Left renal pelvis (tissue), 4 donors: ENCODE data around the gene PBOV1. TPM values are rescaled to one million over a fixed set of nuclear protein-coding genes. Genes with fewer than 3 reads are reported as not detected.

ENCODE experiments used
- DNase-seq, 4 donors: peaks; one replicate each; pipeline ENCODE4 v3.0.0-alpha.2; 2013; ENCODE audit warnings: low read depth in 4 of 4, low spot score in 3 of 4
- polyA plus RNA-seq, 4 donors: library from polyadenylated mRNA; unstranded; fragments of 120-200 nt; gene quantifications; one replicate each; pipeline ENCODE4 v1.2.1, GENCODE V29; 2013; ENCODE audit not compliant: insufficient read length in 4 of 4

PBOV1 gene
- under 1 TPM in 3 of 4 donors, not detected in 1; 0.06 to 0.08 (median 0.07) TPM for polyA plus RNA-seq

DNA sequence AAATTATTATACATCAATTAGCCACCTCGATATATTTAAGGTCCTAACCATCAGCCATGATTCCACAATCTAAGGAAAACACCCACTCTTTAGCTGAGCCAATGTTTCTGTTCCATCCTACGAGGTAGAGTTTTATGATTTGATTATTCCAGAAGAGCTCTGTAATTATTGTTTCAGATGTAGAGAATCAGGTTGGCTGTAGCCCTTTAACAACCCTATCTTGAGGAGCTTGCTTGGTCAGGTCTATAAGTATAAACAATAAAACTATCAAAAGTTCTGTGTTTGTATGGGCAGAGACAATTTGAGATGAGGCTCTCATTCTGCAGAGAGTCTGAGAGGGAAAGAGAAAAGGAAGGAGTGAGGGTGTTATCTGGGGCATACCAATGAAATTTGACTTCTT, at the start of gene PBOV1:
Gene PBOV1, minus strand, starts transcription at position 43 of the 400 bp plus-strand sequence. CDS start 96 bp downstream, outside the sequence.
- no peak for DNase-seq

DNA sequence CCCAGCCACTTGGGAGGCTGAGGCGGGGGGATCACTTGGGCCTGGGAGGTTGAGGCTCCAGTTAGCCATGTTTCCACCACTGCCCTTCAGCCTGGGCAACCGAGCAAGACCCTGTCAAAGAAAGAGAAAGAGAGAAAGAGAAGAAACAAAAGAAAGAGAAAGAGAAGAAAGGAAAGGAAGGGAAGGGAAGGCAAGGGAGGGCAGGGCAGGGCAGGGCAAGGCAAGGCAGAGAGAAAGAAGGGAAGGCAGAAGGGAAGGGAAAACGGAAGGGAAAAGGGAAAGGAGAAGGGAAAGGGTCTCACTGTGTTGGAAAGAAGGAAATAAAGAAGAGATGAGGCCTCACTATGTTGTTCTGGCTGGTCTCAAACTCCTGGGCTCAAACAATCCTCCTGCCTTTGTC, 47.8 kb upstream of the PBOV1 start:
- no peak for DNase-seq

DNA sequence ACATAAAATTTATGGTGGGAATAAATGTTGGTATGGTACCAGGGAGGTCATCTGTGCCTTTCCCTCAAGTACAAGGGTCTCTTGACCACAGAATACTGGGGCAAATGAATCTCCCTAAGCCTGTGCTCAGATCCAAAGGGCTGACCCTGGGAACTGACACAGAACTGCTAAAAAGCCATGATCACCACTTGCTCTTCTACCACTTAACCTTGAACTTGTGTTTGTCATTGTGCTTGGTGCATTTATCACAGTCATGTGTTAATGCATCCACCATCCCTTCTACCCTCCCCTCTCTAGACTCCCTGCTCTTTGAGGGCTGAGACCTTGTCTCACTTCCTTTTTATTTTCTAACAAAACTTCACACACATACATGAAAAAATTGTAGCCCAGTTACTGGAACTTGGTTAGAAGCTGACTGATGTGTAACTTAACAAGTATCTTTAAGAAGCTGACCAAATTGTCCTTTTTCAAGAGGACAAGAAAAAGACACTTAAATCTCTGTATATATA, 46.1 kb upstream of the PBOV1 start:
- DNase-seq = no peak

DNA sequence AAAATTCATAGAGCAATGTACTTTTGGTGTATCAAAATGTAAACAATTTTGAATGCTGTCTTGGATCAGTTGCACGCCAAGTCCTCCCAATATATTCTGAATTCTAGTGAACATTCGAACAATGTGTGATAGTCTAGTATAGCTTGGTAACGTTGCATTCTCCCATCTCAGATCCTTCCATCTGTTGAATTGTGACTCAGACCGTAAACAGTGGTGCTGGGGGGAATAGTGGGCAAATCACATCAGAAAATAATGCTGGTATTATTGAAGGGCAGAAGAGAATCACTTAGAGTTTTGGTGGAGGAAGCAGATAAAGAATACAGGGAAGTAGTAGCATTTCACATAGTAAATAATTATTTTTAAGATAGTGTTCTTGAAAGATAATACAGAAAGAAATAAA, 45.7 kb upstream of the PBOV1 start:
- DNase-seq = no peak

DNA sequence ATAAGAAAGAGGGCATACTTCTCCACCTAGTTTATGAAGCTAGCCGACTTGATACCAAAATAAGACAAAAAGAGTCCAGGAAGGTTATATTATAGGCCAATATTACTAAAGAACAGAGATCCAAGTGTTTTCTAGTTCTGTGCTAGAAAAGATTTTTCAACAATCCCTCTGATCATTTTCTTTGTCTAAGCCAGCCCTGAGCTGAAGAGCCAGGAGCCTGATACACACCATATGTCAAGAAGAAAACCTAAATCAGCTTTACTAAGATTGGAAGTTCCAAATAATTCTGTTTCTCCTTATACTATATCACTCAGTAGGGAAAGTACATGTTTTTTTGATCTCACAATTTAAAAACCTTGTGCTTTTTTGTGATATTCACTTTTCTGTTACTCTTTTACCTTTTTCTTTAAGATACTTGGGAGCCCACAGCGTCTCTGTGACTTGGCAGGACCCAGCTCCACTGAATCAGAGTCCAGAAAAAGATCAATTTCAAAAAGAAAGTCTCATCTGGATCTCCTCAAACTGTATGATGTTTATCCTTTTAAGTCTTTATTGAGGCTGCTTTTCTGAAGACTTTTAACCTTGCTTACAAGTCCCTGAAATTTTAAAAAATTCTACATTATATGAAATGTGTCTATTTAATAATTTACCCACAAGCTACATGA, 43.0 kb upstream of the PBOV1 start:
- no peak for DNase-seq

DNA sequence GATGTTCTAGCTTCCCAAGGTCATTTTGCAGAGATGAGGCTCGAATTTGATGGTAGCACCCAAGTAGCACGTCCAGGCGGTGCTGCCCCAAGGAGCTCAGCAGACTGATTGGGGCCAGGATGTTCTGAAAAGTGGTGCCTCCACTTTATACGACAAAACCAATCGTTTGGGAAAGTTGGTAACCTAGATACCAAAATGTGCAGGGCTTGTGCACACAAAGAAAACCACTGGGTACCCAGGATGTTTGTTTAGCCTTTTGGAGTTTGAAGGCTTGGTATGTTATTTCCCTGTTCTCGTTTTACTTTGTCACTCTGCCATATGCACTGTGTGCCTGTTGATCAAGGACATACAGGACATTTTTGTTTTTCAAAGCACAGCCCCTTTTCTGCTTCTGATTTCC, 40.7 kb upstream of the PBOV1 start:
- DNase-seq = no peak

DNA sequence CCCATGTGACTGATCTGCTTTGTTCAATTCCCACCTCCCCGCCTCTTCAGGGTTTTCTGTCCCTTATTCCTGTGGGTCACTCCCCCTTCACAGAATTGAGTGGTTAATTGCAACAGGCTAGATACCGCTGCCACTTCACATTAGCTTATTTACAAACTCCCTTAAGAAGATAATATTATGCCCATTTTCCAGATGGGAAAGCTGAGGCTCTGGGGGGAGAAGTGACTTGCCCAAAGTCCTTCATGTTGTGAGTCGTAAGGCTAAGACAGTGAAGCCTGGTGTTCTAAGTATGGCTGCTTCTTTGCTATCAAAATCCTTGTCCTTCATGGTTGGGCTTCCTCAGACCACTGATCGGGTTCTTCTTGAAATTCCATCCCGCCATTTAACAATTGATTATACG, 39.9 kb upstream of the PBOV1 start:
- no peak for DNase-seq

DNA sequence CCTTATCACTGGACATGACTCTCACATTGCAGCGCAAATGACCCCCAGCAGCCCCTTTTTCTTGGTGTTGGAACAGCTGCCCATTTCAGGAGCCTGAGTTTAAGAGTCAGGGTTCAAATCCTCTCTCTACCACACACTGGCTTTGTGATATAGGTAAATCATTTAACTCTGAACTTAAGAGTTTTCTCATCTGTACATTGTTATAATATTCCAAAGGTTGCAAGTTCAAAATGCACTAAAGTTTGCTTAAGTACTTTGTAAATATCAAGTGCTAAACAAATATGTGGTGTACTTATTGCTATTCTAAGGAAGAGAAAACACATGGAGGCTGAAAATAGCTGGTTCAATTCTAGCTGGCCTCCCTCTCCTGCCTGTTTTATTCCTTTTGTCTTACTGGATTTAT, 39.3 kb upstream of the PBOV1 start:
- DNase-seq = no peak

DNA sequence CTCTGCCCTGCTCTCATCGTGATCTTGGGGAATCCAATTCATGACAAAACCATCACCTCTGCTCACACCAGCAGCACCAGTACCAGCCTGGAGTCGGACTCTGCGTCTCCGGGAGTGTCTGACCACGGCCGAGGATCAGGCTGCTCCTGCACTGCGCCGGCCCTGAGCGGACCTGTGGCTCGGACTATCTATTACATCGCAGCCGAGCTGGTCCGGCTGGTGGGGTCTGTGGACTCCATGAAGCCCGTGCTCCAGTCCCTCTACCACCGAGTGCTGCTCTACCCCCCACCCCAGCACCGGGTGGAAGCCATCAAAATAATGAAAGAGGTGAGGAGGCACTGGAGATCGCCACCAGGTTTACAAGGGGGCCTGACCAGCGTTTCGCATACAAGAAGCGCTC, 37.2 kb upstream of the PBOV1 start:
- no peak for DNase-seq

DNA sequence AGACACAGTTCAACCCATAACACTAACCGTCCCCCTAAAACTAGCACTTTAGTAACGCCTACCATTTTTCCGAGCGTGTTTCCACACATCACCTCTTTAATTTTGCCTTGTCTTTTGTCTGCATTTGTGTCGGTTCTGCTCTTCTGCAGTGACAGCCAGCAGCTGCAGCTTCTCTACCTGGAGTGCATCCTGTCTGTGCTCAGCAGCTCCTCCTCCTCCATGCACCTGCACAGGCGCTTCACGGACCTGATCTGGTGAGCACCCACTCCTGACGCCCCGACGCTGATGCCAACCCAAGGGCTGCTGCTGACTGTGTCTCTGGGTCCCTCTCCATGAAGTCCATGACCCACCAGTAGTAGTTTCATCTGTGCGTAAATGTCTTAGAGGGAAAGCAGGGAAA, 35.4 kb upstream of the PBOV1 start:
- DNase-seq = no peak

DNA sequence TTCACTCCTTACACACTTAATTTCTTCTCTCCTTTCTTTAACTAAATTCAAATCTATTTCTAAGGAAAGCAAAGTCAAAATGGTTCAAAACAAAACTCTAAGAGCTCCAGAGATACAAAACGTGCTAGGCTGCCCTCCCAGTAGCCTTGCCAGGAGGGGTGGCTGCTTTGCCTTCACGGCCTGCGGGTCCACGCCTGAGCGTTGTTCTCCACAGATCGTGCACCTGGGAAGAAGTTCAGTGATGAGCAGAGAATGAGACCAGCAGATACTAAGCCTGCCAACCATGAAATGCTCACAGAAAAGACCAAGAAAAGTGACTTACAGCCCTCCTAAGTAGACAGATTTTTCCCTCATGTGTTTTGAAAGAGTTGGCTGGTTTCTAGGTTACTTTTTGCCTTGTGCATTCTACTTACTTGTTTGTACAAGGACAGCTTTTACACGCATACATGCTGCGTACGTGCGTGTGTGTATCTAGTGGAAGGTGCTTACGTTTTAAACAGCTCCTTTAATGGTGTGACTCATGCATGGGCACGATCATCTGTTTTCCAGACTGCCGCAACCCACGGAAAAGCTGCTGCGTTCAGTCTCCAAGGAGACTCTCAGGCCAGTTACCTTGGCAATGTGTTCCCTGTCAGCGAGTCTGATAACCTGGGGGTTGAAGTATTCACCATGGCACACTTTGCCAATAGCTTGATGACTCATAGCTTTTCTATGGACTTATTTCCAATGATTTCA, 32.4 kb upstream of the PBOV1 start:
- no peak for DNase-seq

DNA sequence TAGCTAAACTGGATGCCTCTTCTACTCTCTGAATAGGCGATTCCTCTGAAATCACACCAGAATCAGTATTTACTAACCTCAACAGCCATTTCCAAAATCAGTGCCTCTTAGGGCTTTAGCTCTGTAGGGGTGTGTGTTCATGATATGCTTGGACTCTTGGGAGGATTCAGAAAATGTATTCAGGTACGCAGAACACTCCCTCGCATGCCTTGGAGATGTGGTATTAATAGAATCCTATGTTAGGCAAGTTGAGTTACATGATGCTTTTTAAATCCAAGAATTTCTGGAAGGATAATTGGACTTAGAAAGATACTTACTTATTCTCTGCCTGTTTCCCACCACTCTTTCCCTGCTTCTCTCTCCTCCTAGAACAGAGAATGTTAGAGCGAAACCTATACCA, 31.8 kb upstream of the PBOV1 start:
- DNase-seq = no peak

DNA sequence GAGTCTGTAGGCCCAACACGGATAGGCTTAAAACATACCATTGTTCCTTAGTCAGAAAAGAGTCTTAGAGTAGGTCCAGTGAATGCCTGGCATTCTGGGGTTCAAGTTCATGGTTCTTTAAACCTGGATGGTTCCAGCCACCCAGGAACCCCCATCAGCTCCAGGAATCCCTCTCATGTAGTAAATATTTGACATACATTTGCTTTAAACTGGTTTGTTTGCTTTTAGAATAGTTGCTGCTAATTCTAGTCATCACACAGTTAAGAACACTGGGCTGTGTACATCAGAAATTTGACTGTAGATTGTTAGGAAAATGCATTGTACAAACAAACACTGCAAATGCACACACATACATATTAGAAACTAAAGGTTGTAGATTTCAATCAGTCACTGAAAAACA, 30.6 kb upstream of the PBOV1 start:
- DNase-seq = no peak

DNA sequence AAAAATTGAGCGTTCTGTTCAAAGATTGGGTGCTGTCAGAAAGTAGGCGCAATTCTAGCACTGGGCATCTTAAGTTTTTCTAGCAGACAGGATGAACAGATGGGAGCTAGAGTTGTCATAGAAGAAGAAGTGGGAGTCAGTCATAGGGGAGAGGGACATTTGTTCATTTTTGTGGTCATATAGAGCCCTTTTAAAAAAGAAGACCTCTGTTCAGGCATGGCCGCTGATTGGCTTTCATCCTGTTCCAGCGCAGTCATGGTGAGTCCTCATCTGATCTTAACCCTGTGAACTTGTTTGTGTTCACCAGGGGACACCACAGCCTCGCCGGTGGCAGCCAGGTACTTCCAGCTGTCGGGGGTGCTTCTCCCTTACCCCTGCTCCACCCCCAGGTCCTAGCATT, 29.7 kb upstream of the PBOV1 start:
- DNase-seq = no peak

DNA sequence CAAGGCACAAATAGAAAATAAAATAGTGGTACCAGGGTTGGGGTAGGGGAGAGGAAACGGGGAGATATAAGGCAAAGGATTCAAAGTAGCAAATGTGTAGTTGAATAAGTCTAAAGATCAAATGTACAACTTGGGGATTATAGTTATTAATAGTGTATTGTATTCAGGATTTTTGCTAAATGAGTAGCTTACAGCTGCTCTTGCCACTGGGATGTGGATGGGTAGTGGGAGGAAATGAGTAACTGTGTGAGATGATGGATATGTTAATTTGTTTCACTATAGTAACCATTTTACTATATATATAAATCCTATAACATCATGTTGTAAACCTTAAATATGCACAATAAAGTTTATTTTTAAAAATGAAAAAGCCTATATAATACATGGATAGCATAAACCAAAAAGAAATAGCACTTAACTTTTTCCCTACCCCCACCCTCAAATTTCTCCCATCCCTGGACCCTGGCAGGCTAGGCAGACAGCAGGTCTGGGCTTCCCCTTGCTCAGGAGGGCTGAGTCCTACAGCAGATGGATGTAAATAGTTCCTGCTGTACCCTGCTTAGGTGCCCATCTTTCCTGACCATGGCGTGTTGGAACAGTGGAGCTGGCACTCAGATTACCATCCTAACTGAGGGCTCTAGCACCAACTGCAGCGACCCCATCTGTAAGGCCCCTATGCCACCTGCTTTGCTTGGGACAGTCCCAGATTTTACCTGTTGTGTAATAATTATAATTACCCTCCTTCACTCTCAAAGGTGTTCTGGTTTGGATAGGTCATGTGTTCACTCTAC, 28.6 kb upstream of the PBOV1 start:
- no peak for DNase-seq

DNA sequence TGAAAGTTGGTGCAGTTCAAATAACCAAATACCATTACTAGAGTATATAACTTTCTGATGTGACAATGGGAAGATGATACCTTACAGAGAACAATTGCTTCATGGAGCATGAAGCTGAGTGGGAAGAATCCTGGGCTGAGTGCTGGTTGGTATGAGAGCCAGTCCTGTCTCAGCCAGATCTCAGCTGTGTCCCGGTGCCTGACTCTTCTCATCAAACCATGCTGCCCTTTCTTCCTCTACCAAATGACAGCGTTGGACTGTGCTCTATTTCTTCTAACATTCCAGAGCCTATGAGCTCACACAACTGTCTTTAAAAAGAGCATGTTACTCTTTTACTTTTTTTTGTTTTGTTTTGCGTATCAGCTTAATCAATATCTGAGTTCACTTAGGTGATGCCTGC, 27.5 kb upstream of the PBOV1 start:
- DNase-seq = no peak

DNA sequence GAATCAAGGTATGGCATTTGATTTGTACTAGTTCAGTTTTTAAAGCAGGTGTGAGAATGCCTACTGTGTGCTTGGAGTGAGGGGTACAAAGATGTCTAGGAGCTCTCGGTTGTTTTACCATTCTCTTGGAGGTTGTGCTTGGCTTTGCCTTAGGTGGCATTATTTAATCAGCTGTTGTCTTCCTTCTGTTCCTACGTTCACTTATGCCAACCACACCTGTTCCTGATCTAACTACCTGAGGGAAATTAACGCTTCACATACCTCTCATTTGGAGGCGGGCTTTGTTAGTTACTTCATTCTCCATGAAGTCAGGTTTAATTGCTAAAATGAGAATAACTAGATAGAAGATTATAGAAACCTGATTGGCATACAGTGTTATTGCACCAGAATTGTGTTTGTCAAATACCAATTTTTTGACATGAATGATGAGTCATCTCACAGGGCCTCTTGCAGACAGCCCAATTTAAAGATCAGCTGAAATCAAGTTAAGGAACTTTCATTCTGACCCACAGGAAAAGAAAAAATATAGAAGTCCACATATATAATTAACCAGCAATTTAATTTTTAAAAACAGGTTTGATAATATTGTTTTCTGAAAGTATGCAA, 24.8 kb upstream of the PBOV1 start:
- DNase-seq = no peak

DNA sequence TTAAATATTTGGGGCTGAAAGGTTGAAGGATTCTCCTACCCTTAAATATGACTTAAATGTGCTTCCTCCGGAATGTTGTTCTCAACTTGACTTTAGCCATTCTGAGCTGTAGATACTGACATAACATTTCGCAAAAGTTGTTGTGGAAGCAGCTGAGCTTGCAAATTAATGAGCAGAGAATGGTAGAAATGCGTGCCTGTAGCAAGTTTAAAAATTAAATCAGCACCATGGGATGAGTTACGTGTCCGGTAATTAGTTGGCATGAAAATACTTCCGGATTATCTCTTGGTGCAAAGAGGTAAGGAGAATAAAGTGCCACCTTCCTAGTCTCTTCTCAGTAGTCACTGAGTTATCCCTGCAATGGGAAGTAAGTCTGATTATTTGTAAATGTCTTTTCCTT, 23.6 kb upstream of the PBOV1 start:
- DNase-seq = no peak

DNA sequence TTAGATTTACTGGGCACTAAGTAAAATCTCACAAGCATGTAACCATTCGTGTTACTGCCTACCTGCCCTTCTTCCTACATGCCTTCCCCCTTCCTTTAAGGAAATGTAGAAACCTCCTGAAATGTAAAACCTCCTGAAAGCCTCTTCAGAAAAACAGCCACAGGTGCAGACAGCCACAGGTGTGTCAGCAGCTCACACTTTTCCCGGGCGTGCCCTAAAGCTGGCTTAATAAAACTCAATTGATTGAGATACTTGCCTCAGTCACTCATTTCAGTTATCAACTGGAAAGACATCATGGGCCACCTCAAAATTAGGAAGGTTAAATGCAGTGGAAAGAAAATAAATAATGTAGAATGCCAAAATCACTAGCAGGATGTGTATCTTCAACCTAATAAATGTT, 23.1 kb upstream of the PBOV1 start:
- no peak for DNase-seq

DNA sequence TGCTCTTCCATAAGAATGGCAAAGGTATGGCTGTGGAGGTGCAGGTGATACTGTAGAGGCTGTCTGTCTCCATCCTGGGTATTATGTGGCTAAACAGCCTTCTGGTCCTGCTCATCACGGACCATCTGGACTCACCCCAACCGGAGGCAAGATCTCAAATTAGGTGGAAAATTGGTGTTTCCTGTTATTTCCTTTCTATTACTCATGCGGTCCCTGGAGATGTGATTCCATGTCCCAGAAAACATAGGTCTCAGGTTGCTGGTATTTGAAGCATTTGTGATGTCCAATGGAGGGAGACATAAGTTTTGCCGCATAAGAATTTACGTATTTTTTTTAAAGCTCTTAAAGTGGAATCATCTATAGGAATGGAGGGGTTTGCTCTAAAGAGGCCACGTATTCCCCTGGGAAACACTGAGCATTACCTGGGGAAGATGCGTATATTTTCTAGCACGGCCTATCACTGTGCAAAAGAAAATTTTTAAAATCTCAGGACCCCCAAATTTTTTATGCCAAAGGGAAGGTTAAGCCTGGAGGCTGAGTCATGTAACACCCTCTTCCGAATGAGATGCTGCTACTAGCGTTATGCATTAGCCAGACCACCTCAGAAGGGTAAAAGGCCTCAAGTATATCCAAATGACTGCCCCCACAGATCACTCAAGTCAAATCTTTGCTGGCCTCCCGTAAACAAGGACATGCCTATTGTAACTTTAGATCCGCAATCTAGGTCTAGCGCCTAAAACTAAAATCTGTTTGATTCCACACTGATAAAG, 22.4 kb upstream of the PBOV1 start:
- no peak for DNase-seq
